DMS53 treated with DMSO at 0.1 percent for 48 hours (cell line): ENCODE results near the gene LRRC58.
"Not testable (repeated sequence)": the region's sequence is repeated elsewhere in the genome, so short reads cannot be mapped to it uniquely, and the experiment has no call there.

ENCODE experiments used
- DNase-seq: peaks from one replicate; lab custom pipeline; 2025; ENCODE audit not compliant: unreplicated experiment; lab: John Stamatoyannopoulos, UW

Gene LRRC58

DNA sequence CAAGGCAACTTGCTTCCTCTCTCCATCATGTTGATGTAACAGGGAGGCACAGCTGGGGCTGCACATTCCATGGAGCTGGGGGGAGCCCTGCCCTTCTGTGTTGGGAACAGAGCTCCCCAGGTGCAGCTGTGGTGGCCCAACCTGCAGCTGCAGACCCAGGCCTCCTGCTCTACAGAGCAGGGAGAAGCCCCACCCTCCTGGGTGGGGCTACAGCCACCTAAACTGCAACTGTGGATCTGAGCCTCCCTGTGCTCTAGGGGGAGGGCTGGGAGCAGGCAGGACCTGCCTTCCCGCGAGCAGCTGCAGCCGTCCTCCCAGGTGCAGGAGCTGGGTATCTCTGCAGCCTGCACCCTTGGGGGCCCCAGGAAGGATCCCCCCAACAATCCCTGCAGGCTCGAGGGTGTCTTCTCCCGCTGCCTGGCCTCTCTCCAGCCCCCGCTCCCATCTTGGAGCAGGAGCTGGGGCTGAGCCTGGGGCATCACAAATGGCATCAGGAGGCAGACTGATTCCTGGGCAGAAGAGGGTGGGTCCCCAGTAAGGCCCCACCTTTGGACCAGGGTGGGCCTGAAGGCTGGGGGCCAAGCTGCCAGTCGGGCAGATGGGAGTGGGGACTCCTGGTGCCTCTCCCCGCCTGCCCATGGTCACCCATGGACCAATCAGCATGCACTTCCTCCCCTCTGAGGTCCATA lies 7.4 kb downstream of the LRRC58 start:
- no peak for DNase-seq

DNA sequence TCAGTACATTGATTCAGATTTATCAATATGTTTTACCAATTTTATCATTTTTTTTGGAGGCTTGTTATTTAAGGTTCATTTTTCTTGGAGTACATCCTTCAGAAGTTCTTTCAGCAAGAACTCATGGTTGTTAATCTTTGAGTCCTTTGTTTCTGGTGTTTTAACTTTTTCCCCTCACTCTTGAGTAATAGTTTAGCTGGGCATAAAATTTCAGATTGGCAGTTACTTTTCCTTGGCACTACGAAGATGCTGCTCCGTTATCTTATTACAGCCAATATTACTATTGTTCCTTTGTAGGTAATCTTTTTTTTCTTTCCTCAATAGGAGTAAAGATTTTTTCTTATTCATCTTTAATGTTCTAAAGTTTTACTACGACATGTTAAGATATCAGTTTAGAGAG lies 9.8 kb downstream of the LRRC58 start:
- DNase-seq, result no peak

DNA sequence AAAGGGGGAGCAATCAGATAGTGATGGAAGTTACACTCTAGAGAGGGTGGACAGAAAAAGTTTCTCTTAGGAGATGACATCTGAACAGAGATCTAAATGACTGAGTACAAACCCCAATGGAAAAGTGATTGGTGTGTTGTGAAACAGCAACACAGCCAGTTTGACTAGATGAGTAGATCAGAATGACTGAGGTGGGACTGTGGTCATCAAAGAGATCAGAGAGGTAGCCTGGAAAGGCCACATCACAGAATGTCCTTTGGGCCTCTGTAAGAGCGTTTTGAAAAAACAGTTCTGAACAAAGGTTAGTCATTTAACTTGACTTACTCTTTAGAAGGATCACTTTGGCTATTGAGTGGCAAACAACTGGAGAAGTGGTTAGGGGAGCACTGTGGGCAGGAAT lies 10.6 kb downstream of the LRRC58 start:
- DNase-seq, result no peak

DNA sequence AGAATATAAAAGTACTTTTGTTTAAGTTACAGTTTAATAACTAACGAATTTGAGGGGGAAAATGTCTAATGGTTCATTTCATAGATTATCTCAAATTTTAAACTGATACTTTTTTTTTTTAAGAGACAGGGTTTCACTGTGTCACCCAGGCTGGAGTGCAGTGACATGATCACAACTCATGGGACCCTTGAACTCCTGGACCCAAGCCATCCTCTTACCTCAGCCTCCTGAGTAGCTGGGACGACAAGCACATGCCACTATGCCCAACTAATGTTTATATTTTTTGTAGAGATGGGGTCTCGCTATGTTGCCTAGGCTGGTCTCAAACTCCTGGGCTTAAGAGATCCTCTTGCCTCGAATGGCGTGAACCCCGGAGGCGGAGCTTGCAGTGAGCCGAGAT lies 16.5 kb downstream of the LRRC58 start:
- DNase-seq, result no peak

DNA sequence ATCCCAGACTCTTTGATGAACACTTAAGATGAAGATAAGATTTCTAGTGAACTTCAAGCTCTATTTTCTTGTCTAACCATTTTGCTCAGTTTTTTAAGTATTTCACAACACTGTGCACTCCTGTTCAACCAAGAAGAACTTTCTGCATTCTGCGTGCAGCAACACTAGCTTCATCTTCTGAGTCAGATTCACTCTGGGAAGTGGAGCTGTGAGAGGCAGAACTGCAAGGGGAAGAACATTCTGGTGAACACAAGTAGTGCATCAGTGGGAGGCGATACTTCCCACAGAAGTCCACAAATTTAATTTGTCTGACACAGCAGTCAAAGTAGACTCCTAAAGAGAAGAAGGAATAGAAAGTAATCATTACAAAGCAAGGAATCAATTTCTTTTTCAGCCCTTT lies 18.1 kb downstream of the LRRC58 start:
- DNase-seq, result no peak

DNA sequence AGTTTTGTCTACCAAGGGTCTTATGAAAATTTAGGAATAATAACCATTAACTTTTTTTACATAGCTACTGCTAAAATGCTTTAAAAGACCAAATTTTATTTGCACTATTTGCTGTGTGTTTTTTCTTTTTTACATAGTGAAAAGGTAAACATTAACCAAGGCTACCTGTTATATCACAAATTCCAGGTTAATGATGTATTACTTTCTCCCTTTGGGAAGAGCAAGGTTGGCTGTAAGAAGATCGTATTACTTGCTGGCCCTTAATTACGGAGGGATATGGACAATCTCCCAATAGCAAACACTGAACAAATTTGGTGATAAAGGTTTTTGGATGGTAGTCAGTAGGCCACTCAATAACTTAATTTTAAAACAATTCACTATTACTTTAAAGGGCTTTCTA lies 22.4 kb downstream of the LRRC58 start:
- DNase-seq, result no peak

DNA sequence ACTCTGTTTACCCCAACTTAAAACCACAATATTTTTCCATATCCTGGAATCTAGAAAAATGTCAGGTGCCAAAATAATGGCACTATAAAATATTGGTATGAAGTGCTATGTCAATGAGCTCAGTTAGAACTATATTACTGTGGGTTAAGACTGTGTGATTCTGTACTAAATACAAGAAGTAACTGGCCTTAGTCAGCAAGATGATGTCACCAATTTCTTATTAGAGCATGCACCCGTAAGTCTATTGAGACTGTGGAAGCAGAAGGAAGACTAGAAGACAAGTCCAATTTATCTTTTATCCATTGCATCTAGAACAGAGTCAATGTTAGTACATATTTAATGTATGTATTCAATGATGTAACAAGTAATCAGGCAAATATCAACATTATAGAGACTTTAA lies 25.0 kb downstream of the LRRC58 start:
- DNase-seq, result no peak

DNA sequence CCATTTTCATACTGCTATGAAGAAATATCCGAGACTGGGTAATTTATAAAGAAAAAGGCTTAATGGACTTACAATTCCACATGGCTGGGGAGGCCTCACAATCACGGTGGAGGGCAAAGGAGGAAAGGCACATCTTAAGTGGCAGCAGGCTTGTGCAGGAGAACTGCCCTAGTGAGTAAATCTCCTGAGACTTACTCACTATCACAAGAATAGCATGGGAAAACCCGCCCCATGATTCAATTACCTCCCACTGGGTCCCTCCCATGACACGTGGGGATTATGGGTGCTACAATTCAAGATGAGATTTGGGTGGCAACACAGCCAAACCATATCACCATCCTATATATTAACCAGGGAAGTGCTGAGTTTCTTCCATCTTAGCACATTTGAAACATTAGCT lies 25.4 kb downstream of the LRRC58 start:
- DNase-seq, result not testable (repeated sequence)

DNA sequence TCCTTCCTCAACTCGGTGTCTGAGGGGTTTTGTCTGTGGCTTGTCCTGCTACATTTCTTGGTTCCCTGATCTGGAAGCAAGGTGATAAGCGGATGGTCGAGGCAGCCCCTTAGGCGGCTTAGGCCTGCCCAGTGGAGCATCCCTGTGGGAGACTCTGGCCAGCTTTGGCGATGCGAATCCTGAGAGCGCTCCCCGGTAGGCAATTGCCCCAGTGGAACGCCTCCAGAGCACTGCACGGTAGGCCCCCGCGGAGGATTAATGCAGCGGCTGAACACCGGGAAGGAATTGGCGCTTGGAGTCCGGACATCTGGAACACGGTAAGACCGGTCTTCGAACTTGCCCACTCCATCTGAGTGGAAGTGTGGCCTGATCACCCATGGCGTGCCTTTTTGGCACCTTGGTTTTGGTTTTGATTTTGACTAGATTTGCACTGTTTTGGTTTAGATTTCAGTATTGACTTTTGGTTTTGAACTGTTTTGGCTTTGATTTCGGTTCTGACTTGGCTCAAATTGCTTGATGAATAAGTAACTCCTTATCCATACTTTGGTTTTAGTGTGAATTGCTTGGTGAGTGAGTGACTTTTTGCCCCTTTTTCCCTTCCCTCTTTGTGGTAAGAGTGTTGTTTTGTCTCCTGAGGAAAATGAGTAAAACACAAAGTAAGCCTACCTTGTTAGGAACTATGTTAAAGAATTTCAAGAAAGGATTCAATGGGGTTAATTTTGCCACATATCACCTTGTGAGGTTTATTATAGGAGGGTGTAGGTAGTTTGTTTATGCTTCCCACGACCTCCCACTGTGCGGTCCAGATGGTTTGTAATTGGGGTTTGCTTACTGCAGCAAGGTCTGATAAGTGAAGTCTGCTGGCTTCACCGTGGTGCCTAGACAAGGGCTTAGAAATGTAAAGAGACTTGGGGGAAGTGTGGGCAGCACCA lies 37.0 kb downstream of the LRRC58 start:
- DNase-seq, result no peak

DNA sequence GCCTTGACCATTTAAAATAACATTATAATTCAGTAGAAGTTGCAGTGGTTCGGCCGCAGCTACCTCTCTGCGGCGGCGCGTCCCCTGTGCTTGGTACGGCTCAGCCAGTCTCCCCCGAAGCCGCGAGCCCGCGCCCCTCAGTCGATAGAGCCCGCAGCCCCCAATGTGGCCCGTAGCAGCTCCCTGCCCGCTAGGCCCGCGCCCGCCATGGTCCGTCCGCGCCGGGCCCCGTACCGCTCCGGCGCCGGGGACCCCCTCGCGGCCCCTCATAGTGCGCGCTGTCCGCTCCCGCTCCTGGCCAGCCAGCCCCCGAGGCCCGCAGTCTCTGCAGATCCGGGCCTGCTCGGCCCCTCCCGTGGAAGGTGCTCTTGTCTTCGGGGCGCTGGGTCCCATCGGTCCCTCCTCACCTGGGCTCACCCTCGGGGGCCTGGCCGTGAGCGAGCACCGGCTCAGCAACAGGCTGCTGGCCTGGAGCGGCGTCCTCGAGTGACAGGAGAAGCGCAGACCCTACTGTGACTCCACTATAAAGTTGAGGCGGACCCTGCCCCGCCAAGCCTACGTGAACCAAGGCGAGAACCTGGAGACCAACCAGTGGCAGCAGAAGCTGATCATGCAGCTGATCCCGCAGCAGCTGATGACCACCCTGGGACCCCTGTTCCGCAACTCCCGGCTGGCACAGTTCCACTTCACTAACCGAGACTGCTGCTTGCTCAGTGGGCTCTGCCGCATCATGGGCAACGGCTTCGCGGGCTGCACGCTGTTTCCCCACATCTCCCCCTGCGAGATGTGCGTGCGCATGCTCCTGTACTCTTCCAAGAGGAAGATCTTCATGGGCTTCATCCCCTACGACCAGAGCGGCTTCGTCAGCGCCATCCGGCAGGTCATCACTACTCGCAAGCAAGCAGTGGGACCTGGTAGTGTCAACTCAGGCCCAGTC lies 42.4 kb downstream of the LRRC58 start:
- DNase-seq, result no peak

DNA sequence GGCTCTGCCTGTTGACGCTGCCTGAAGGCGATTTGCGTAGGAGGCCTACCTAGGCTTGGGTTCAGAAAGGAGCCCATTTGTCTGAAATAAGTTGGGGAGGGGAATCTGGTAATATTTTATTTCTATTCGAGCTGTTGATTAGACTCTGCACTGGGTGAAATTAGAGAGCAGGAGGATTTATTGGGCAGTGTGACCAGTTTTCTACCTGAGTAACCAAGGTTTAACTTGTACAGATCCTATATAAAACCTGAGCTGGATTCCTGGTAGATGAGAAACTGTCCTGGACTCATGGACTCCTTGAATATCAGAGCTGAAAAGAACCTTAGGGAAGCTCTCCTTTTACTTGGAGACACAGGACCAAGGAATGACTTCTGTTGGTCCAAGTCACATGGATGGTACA lies 44.5 kb downstream of the LRRC58 start:
- no peak for DNase-seq

DNA sequence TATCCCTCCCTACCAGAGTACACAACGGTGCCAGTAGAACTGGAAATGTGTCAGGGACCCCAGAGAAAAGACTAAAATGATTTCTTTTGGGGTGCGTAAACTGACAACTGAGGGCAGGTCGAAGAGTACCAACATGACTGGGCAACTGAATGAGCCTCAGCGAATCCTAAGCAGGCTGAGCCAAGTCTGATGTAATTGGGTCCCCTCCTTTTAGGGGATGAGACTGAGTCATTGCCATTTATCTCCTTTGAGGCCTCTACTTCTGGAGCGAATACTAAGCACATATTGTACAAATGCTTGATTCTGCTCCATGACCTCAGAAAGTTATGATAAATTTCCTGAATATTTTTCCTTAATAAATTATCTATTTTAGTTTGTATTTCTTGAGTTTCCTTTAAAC lies 46.8 kb downstream of the LRRC58 start:
- DNase-seq, result no peak

DNA sequence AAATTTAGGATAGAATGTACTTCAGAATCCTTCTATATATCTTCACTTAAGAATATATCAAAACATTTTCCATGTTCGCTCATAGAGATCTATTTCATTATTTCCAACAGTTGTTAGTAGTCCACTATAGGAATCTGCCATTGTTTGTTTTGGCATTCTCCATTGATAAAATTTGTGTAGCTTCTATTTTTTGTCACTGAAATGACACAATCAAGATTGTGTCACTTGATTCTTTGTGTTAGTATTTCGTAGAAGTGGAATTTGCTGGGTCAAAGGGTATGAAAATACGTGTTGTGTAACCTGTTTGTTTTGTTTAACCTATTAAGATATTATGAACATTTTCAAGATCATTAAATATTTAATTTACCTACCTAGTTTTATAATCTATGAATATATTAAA lies 48.2 kb downstream of the LRRC58 start:
- DNase-seq, result no peak

DNA sequence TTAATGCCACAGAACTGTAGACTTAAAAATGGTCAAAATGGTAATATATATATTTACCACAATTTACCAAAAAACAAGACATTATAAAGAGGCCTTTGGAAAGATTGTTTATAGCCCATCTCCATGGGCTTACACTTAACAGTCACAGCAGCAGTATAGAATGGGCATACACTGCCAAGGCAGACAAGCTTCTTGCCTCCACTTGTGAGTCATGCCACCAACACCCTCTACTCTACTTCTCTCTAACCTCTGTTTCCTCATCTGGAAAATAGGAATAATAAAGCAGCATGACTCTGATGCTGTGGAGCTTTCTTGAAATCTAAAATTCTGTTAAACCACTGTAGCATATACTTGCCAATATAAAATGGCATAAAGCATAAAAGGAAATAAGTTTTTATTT lies 49.8 kb downstream of the LRRC58 start:
- DNase-seq, result no peak

DNA sequence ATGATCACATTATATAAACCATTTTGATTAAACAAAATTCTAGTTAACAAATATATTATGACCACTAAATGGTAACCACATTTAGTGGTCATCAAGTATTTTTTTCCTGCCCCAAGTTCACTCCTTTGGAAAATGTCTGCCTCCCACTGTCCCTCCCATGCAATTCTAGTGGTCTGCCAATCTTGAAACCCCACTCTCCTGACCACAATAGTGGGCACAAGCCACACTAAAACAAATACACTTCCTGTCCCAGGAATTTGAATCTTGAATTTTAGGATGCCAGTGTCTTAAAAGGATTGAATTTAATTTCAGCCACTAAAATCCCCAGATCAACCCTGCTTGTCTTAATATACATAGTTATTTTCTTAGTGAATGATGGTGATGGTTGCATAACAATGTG lies 50.2 kb downstream of the LRRC58 start:
- DNase-seq, result no peak

DNA sequence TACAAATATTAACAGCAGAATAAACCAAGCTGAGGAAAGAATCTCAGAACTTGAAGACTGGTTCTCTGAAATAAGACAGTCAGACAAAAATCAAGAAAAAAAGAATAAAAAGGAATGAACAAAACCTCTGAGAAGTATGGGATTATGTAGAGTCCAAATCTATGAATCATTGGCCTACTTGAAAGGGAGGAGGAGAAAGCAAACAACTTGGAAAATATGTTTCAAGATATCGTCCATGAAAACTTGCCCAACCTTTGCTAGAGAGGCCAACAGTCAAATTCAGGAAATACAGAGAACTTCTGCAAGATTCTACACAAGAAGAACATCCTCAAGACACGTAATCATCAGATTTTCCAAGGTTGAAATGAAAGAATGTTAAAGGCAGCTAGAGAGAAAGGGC lies 57.6 kb downstream of the LRRC58 start:
- not testable (repeated sequence) for DNase-seq

DNA sequence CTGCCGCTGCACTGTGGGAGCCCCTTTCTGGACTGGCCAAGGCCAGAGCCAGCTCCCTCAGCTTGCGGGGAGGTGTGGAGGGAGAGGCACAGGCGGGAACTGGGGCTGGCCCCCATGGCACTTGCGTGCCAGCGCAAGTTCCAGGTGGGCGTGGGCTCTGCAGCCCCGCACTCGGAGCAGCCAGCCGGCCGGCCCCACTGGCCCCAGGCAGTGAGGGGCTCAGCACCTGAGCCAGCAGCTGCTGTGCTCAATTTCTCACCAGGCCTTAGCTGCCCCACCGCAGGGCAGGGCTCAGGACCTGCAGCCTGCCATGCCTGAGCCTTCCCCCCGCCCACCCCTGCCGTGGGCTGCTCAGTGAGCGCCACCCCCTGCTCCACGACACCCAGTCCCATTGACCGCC lies 59.5 kb downstream of the LRRC58 start:
- DNase-seq, result no peak

DNA sequence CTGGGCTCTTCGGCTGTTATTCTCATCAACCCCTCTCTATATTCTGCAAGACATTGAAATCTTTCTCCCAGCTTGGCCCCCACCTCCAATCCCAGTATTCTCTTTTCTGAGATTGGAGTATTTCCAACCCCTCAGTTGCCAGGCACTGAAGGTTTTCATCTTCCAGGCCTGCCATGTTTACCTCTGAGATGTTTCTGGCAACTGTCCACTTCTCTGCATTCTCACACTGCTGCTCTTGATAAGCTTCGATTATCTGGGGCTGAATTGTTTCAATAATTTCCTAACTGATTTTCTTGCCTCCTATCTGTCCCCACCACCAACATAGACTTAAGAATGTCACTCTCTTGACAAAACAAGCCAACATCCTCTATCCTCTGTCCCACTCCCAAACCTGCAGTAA lies 62.7 kb downstream of the LRRC58 start:
- no peak for DNase-seq

DNA sequence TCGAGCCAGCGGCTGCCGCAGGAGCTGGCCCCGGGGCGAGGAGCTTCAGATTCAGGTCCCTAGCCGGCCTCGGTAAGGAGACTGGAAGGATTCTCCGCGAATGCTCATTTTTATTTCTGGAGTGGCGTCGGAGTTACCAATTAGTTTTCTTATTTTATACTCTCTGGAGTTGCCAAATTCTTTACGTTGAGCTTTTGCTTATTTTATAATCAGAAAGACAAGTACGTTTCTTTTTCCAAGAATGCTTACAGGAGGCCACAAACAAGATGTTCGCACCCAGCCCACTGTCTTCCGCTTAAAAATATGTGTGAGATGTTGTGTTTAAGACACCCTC lies 63.7 kb downstream of the LRRC58 start:
- DNase-seq, result no peak

DNA sequence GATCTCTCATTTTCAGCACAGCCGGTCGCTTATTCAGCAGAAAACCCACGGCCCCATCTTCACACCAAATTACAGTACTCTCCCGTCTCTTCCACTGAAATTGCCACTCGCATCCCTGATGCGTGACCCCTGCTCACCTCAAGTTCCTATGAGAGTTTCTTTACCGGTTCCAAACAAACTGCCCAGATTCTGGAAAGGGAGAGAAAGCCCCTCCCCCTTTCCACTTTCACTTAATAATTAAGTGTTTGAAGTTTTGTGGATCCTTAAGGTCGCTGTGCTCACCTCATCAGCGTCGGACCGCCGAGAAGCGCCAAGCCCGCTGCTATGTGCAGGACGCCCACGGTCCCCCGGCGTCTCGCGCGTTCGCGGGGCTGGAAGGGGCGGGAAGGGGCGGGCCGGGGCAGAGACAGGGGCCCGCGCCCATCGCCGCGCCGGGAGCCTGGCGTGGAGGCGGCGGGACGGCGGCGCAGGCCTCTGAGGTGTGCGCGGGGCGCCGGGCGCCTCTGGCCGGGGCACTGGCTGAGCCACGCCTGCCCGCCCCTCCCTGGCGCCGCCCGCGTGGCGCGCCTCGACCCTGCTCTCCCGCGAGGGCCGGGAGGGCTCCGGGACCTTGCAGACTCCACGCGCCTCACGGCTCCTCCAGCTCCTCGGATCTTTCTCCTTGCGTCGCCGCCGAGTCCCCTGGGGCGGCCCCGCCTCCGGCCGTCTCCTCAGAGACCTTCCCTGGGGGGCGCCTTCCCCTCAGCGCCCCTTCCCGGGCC lies 64.2 kb downstream of the LRRC58 start, which contains the start of gene GPR156:
TSS of gene GPR156 (minus strand) at position 476 of the 761 bp plus-strand sequence. CDS start 41,124 bp downstream, outside the sequence.
- no peak for DNase-seq

DNA sequence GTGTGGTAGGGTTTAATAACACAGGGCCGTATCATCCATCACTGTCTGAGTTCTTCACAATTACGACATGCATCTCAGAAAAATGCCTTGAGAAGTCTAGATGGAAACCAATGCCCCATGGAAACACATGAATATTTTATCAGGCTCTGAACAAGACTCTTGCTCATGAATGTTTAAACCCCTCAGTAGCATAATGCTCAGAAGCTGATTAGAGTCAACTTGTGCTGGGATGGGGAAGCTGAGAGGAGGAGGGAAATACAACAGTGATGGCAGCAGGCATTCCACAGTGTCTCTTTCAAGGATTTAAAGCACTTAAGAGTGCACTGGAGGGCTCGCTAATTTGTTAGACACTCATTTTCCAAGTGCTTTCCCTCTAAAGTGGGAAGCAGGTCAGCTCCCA lies 67.9 kb downstream of the LRRC58 start:
- no peak for DNase-seq
